Activated CD4-positive, alpha-beta memory T cell treated with anti-CD3 and anti-CD28 coated beads, Interleukin-2, amount 10 ng/mL, durations not matched to agents 7 days and 5 days (primary cell): Measurements from ENCODE around the gene EEF1E1. TPM values are rescaled to one million over a fixed set of nuclear protein-coding genes. Genes with fewer than 3 reads are reported as not detected.
A peak's percentile ranks its signal among the peaks of the same experiment; 100 is the strongest.

Experiments used
- CTCF ChIA-PET: fragments of 350-600 bp; sonication (Branson Sonifier 250); formaldehyde crosslinking; loops from one replicate; lab custom pipeline; 2021; ENCODE audit warnings: antibody characterized with exemption, inconsistent platforms; lab: Charles Lee
- POLR2A ChIA-PET: fragments of 350-600 bp; sonication (Branson Sonifier 250); formaldehyde crosslinking; loops from one replicate; lab custom pipeline; 2021; ENCODE audit warnings: antibody characterized with exemption; lab: Charles Lee
- DNase-seq: peaks from one replicate; pipeline ENCODE4 v3.0.0-alpha.2; 2020
- H3K27ac Mint-ChIP-seq: one replicate; pipeline ENCODE4 v1.8.0; 2021; ENCODE audit warnings: mild to moderate bottlenecking, mixed read lengths
- H3K27me3 Mint-ChIP-seq: one replicate; pipeline ENCODE4 v1.8.0; 2021; ENCODE audit warnings: mixed read lengths
- H3K36me3 Mint-ChIP-seq: one replicate; pipeline ENCODE4 v1.8.0; 2021; ENCODE audit warnings: low read depth, mixed read lengths
- H3K4me1 Mint-ChIP-seq: one replicate; pipeline ENCODE4 v1.8.0; 2021; ENCODE audit warnings: mixed read lengths
- H3K4me3 Mint-ChIP-seq: one replicate; pipeline ENCODE4 v1.8.0; 2021; ENCODE audit warnings: mild to moderate bottlenecking, mixed read lengths
- H3K9me3 Mint-ChIP-seq: one replicate; pipeline ENCODE4 v1.8.0; 2021; ENCODE audit warnings: mixed read lengths
- total RNA-seq, 2 experiments: library from RNA; stranded (reverse); gene quantifications; one replicate each; pipeline ENCODE4 v1.2.3, GENCODE V29; 2021

The EEF1E1 gene
- total RNA-seq, 2 experiments from 2014 or later: 29.8 to 30.0 TPM

DNA sequence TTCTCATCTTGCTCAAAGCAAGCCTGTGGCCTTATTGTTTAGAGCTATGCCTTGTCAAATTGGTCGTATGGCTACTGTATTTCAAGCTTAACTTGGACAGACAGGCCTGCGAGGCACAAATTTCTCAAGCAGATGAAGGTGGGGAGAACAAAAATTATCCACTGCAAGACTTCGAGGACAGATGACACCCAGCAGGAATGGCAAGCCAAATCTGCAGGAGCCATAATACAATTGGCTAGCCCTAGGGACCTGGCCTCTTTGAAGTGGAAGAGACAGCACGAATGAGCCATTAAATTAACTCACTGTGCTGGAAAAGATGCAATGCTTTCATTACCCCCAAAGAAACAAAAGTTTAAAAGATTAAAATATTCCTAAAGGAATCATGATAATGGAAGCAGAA is 33.2 kb downstream of the EEF1E1 start:
- no peaks in the 10 kb centered on the region for H3K27me3 Mint-ChIP-seq
- no peaks in the 10 kb centered on the region for H3K9me3 Mint-ChIP-seq
- H3K27ac Mint-ChIP-seq: no peak overlapping the region
- no peak overlapping the region for H3K4me3 Mint-ChIP-seq
- CTCF ChIA-PET: interaction anchor here (2.8 kb wide), 1 partner anchor 150 kb away, joined by 6 read pairs; no protein-coding TSS in a partner anchor
- POLR2A ChIA-PET: no interaction called here
- no peak for DNase-seq
- H3K4me1 Mint-ChIP-seq: peaks cover 28% of the 10 kb centered on the region
- H3K36me3 Mint-ChIP-seq: no peaks in the 10 kb centered on the region

DNA sequence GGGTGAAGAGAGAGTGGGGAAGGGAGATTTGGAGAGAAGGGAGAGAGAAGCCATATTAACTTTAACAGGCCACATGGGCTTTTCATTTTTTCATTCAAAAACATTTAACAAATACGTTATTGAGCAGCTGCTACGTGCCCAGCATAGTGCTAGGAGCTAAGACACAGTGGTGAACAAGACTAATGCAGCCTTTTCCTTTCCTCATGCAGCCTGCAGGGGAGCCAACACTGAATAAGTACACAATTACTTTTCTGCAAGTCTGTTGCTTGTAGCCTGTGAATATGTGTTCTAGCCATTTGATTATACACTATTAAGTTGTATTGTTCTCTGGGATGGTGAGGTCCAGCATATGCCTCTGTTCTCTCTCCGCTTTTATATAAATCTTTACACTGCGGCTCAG is 36.2 kb downstream of the EEF1E1 start:
- H3K4me3 Mint-ChIP-seq: no peak overlapping the region
- H3K36me3 Mint-ChIP-seq: peaks cover 9% of the 10 kb centered on the region
- peak overlapping the region; percentile 89 for H3K27ac Mint-ChIP-seq
- ChIA-PET POLR2A (interaction anchor here (0.6 to 4.5 kb wide), 3 partner anchors 35 to 369 kb away, joined by 3 to 72 read pairs (median 5); partner anchors contain the start of genes EEF1E1 and SLC35B3), CTCF (interaction anchor here (0.6 to 2.4 kb wide), 4 partner anchors 29 to 132 kb away, joined by 3 to 16 read pairs (median 4); partner anchors contain the start of gene EEF1E1)
- H3K9me3 Mint-ChIP-seq: no peaks in the 10 kb centered on the region
- DNase-seq: no peak
- H3K4me1 Mint-ChIP-seq: peaks cover 37% of the 10 kb centered on the region
- no peaks in the 10 kb centered on the region for H3K27me3 Mint-ChIP-seq

DNA sequence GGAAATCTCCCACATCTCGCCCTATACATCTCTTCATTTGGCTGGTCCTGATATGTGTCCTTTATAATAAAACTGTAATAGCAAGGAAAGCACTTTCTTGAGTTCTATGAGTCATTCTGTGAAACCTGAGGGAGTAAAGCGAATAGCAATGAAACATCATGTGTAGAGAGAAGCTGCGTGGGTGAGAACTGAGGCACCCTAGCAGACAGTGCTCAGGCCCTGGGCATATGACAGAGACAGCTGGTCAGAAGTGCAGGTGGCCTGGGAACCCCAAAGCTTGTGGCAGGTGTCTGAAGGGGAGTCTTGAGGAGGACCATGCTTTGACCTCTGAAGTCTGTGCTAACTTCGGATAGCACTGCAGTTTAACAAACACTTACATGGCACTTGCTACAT is 36.8 kb downstream of the EEF1E1 start:
- Mint-ChIP-seq H3K36me3 (peaks cover 9% of the 10 kb centered on the region), H3K27me3 (no peaks in the 10 kb centered on the region), H3K27ac (peak overlapping the region; percentile 89), H3K4me1 (peaks cover 37% of the 10 kb centered on the region), H3K9me3 (no peaks in the 10 kb centered on the region), H3K4me3 (no peak overlapping the region)
- peak; percentile 20 for DNase-seq
- ChIA-PET CTCF (interaction anchor here (0.6 to 2.4 kb wide), 5 partner anchors 8 to 154 kb away, joined by 3 to 16 read pairs (median 3); partner anchors contain the start of gene EEF1E1), POLR2A (interaction anchor here (1.0 to 4.5 kb wide), 5 partner anchors 8 to 675 kb away, joined by 3 to 72 read pairs (median 6); partner anchors contain the start of genes CAGE1, EEF1E1, RIOK1 and SLC35B3)

DNA sequence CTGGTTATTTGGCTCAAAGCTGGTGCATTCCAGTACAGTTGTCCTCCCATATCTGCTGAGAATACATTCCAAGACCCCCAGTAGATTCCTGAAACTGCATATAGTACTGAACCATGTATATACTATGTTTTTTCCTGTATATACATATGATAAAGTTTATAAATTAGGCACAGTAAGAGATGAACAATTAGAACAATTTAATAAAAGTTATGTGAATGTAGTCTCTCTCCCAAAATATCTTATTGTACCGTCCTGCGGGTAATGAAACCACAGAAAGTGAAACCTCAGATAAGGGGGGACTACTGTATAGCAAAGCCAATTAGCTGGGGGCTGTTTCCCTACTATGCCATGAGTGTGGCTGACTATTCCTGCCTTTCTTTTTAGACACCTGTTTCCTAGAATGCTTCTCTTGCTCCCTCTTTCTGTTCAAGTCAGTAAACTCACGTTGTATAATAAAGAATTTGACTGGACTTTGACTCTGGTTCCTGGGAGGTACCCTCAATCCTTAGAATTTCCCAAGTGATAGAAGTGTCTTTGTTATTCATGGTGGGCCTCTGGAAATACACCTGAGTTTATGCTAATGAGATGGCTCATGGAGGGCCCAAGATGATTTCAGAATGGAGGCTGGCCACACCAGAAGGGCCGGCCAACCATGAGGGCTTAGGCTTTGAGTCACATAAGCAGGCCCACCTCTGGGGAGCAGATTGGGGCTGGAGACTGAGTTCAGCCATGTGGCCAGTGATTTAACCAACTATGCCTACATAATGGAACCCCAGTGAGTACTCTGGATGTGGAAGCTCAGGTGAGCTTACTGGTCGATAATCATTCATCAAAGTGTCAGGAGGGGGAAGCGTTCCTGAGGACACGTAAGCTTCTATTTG is 37.5 kb downstream of the EEF1E1 start:
- no peaks in the 10 kb centered on the region for H3K27me3 Mint-ChIP-seq
- POLR2A ChIA-PET: interaction anchor here (1.0 to 4.5 kb wide), 6 partner anchors 9 to 674 kb away, joined by 3 to 72 read pairs (median 6); partner anchors contain the start of genes CAGE1, EEF1E1, RIOK1 and SLC35B3
- H3K9me3 Mint-ChIP-seq: no peaks in the 10 kb centered on the region
- H3K4me1 Mint-ChIP-seq: peaks cover 42% of the 10 kb centered on the region
- DNase-seq: no peak
- H3K36me3 Mint-ChIP-seq: peaks cover 15% of the 10 kb centered on the region
- CTCF ChIA-PET: interaction anchor here (1.0 to 2.4 kb wide), 7 partner anchors 9 to 342 kb away, joined by 3 to 16 read pairs (median 3); partner anchors contain the start of gene EEF1E1
- peak overlapping the region; percentile 97 for H3K4me3 Mint-ChIP-seq
- peak overlapping the region; percentile 89 for H3K27ac Mint-ChIP-seq

DNA sequence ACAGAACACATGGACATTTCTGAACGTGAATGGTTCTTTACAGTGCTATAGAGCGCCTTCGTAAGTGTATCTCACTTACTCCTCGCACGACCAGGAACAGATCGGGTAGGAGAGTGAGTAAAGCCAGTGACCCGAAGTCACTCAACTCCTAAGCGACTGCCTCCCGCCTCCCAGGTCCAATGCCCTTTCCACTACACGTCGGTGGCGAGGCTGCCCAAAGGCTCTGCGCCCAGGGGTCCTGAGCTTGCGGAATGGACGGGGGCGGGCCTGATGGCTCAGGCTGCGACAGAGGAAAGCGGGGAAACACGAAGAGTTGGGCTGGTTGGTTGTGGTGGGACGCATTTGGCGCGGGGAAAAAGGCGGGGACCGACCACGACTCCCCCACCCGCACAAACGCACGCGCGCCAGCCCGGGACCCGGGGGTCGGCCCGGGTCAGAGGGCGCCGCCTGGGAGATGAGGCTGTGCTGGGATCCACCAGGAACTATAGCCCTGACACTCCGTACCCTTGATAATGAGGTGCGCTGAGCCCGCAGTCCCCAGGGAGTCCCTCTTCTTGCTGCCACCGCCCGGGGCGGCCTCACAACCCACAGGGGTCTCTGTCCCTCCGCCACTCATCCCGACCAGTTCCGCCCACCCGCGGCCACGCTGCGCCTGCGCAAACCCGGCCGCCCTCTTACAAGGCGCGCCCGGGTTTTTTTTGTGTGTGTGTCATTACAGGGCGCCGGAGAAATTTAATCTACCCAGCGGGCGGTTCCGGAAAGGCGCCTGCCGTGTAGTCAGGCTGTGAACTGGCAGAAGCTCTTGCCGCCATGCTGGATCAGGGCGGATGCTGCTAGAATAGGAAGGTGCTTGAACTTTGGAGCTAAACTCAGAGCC is 38.3 kb downstream of the EEF1E1 start, which contains the start of gene BLOC1S5:
Gene BLOC1S5 (minus strand): TSS at position 629 of the 877 bp plus-strand sequence. CDS start 13 bp downstream, at position 616.
- H3K4me3 Mint-ChIP-seq: peak within 1 kb of the TSS; percentile 97
- H3K4me1 Mint-ChIP-seq: peaks cover 42% of the 10 kb centered on the region
- no peaks in the 10 kb centered on the region for H3K27me3 Mint-ChIP-seq
- POLR2A ChIA-PET: interaction anchor here (0.7 to 4.5 kb wide), 8 partner anchors 9 to 674 kb away, joined by 3 to 72 read pairs (median 4); partner anchors contain the start of genes CAGE1, EEF1E1, RIOK1 and SLC35B3
- H3K9me3 Mint-ChIP-seq: no peaks in the 10 kb centered on the region
- H3K36me3 Mint-ChIP-seq: peaks cover 16% of the 10 kb centered on the region
- peak; percentile 97 for DNase-seq
- H3K27ac Mint-ChIP-seq: peak within 1 kb of the TSS; percentile 89
- CTCF ChIA-PET: interaction anchor here (0.6 to 2.4 kb wide), 8 partner anchors 10 to 342 kb away, joined by 3 to 16 read pairs (median 4); partner anchors contain the start of gene EEF1E1

DNA sequence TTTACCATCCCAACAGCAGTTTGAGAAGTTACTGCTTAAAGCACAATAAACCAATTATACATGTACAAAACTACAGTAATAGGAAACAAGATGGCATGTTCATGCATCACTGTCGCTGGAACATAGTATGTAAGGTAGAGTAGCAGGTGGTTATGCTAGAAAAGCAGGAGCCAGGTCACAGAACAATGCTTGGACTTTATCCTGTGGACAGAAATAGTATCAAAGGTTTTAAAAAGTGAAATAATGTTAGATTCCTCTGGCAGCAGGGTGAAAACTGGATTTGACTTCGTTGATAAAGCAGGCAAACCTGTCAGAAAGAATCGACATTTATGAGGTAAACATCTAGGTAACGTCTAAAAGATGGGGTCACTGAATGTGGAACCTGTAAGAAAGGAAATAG is 40.6 kb downstream of the EEF1E1 start:
- no peak for DNase-seq
- Mint-ChIP-seq H3K27ac (no peak overlapping the region), H3K9me3 (no peaks in the 10 kb centered on the region), H3K36me3 (peaks cover 22% of the 10 kb centered on the region), H3K4me3 (no peak overlapping the region), H3K27me3 (no peaks in the 10 kb centered on the region), H3K4me1 (peaks cover 38% of the 10 kb centered on the region)
- ChIA-PET POLR2A (no interaction called here), CTCF (no interaction called here)

DNA sequence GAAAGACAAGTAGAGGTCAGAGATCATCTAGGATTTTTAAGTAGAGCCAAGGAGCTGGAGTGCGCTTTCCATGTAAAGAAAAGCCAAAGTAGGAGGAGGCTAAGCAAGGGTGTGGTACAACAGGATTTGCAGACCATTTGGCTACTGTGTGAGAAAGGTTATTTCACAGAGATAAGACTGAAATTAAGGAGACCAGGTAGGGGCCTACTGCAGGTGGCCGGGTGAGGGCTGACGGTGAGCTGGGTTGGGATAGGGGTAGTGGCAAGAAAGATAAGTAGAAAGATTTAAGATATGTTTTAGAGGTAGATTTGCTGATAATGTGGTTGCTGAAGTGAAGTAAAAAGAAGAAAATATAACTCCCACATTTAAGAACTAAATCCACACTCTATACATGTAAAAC is 42.0 kb downstream of the EEF1E1 start:
- CTCF ChIA-PET: interaction anchor here (0.7 to 2.7 kb wide), 4 partner anchors 159 to 361 kb away, joined by 3 to 17 read pairs (median 4); partner anchors contain the start of gene BMP6
- Mint-ChIP-seq H3K36me3 (peaks cover 27% of the 10 kb centered on the region), H3K9me3 (no peaks in the 10 kb centered on the region)

DNA sequence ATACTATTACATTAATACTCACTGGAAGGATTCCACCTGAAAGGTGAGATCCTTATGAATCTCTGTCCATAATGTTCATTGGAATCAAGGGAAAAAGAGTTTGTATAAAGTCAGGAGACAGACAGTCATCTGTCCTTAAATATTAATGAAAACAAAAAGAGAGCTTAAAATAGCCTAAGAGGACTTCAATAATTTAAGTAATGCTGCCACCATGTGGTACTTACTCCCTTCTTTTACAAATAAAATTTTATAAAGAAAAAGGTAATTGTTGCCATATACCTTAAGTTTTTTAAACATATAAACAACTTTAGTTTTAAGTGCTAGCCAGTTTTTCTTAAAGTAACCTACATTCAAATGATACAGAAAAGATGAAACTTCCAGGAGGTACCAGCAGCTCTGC is 43.2 kb downstream of the EEF1E1 start:
- no peak overlapping the region for H3K4me3 Mint-ChIP-seq
- no peak overlapping the region for H3K27ac Mint-ChIP-seq
- no peaks in the 10 kb centered on the region for H3K9me3 Mint-ChIP-seq
- ChIA-PET CTCF (interaction anchor here (1.0 to 3.2 kb wide), 9 partner anchors 11 to 341 kb away, joined by 3 to 30 read pairs (median 5); partner anchors contain the start of gene BMP6), POLR2A (no interaction called here)
- peaks cover 13% of the 10 kb centered on the region for H3K4me1 Mint-ChIP-seq
- DNase-seq: no peak
- no peaks in the 10 kb centered on the region for H3K27me3 Mint-ChIP-seq
- H3K36me3 Mint-ChIP-seq: peaks cover 27% of the 10 kb centered on the region

More for the DNA sequence above, 42.0 kb downstream of the EEF1E1 start:
- H3K4me1 Mint-ChIP-seq: peaks cover 24% of the 10 kb centered on the region
- H3K27me3 Mint-ChIP-seq: no peaks in the 10 kb centered on the region
- no peak overlapping the region for H3K27ac Mint-ChIP-seq
- POLR2A ChIA-PET: no interaction called here
- H3K4me3 Mint-ChIP-seq: no peak overlapping the region
- no peak for DNase-seq

DNA sequence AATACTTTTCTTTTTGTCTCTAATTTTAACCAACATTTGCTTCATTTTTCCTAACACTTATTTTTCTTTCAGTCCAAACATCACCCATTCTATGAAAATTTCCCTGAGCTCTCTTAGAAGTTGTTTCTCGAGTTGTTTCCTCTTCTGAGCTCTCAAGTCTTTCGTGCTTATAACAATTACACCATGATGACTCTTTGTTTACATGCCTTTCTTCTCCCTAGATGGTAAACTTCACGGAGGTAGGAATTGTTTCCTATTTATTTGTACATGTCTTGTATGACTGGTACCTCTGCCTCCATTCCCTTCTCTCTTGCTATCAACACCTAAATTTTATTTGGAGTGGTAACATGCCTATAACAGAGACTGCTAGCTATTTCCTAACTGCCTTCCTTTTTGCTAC is 44.6 kb downstream of the EEF1E1 start:
- H3K4me3 Mint-ChIP-seq: no peak overlapping the region
- DNase-seq: no peak
- peaks cover 9% of the 10 kb centered on the region for H3K4me1 Mint-ChIP-seq
- POLR2A ChIA-PET: interaction anchor here (1.1 kb wide), 1 partner anchor 45 kb away, joined by 4 read pairs; the partner anchor contains the start of gene EEF1E1
- H3K9me3 Mint-ChIP-seq: no peaks in the 10 kb centered on the region
- no peaks in the 10 kb centered on the region for H3K27me3 Mint-ChIP-seq
- H3K36me3 Mint-ChIP-seq: peaks cover 27% of the 10 kb centered on the region
- H3K27ac Mint-ChIP-seq: no peak overlapping the region
- CTCF ChIA-PET: interaction anchor here (0.9 to 3.2 kb wide), 3 partner anchors 27 to 336 kb away, joined by 3 to 30 read pairs (median 17); partner anchors contain the start of gene BMP6

DNA sequence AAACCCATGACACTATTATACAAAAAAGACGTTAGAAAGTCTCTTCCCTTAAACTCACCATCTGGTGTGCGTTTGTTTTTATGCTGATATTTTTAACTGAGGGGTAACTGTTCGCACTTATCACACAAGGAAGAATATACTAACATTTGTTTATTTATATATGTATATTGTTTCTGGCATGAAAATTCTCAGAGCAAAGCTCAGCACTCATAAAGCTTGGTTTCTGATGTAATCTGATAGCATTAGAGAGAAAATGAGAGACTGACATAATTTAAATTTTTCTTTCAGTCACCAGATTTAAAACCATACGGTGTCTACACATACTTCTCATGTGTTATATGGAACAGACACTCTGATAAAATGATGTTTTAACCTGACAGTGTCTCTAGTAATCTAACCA is 45.1 kb downstream of the EEF1E1 start:
- Mint-ChIP-seq H3K4me1 (peaks cover 5% of the 10 kb centered on the region), H3K36me3 (peaks cover 24% of the 10 kb centered on the region), H3K27ac (no peak overlapping the region), H3K4me3 (no peak overlapping the region), H3K9me3 (no peaks in the 10 kb centered on the region), H3K27me3 (no peaks in the 10 kb centered on the region)
- ChIA-PET CTCF (interaction anchor here (3.2 kb wide), 1 partner anchor 335 kb away, joined by 30 read pairs; no protein-coding TSS in a partner anchor), POLR2A (interaction anchor here (1.1 kb wide), 1 partner anchor 45 kb away, joined by 4 read pairs; the partner anchor contains the start of gene EEF1E1)
- no peak for DNase-seq

DNA sequence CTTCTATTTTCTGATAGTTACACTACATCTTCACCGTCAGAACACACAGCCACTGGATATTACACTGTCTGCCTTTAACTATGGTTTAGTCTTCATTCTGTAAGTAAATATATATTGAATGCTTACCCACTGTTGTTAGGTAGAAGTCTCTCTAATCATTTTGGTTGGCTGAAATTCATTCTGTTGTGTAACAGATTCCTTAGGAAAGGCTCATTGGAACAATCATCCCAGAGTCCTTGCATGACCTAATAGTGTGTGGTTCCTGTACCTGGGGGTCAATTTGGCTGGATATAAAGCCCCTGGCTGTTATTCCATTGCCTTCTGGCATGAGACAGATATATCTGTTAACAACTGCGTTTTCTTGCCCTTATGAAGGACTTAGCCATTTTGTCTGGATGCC is 48.1 kb downstream of the EEF1E1 start:
- no peaks in the 10 kb centered on the region for H3K4me1 Mint-ChIP-seq
- ChIA-PET CTCF (no interaction called here), POLR2A (interaction anchor here (0.8 kb wide), 1 partner anchor 9 kb away, joined by 3 read pairs; no protein-coding TSS in a partner anchor)
- no peaks in the 10 kb centered on the region for H3K9me3 Mint-ChIP-seq
- H3K36me3 Mint-ChIP-seq: peaks cover 19% of the 10 kb centered on the region
- DNase-seq: no peak
- no peak overlapping the region for H3K27ac Mint-ChIP-seq
- H3K27me3 Mint-ChIP-seq: no peaks in the 10 kb centered on the region
- no peak overlapping the region for H3K4me3 Mint-ChIP-seq
